GM21717 (cell line): Measurements from ENCODE around the gene APEX1.
"Not testable (repeated sequence)": the region's sequence is repeated elsewhere in the genome, so short reads cannot be mapped to it uniquely, and the experiment has no call there.

Source experiments
- ATAC-seq: cut with Tn5 transposase; IDR thresholded peaks from one replicate; pipeline ENCODE4 v1.9.1; 2021; ENCODE audit warnings: mild to moderate bottlenecking, moderate library complexity; ENCODE audit not compliant: unreplicated experiment

The APEX1 gene

GRCh38 chr14:20472536-20473169, 17.6 kb downstream of the APEX1 start:
- ATAC-seq, result no peak

- no peak for ATAC-seq
These were observed 21.8 kb downstream of the APEX1 start for GRCh38 chr14:20476776-20477175.

GRCh38 chr14:20477211-20477876, 22.3 kb downstream of the APEX1 start:
- no peak for ATAC-seq

GRCh38 chr14:20478894-20479293, 23.9 kb downstream of the APEX1 start:
- no peak for ATAC-seq

GRCh38 chr14:20482382-20482781, 27.4 kb downstream of the APEX1 start:
- no peak for ATAC-seq

- ATAC-seq, result no peak
These were observed 30.9 kb downstream of the APEX1 start for GRCh38 chr14:20485900-20486299.

GRCh38 chr14:20486684-20487395, 31.8 kb downstream of the APEX1 start:
- ATAC-seq, result no peak

GRCh38 chr14:20487396-20487725, 32.3 kb downstream of the APEX1 start:
- ATAC-seq, result no peak

GRCh38 chr14:20489093-20489994, 34.3 kb downstream of the APEX1 start:
- ATAC-seq, result peak; percentile 34

GRCh38 chr14:20490563-20490962, 35.5 kb downstream of the APEX1 start:
- ATAC-seq, result no peak

- ATAC-seq, result no peak
These were observed 37.5 kb downstream of the APEX1 start for GRCh38 chr14:20492486-20492885.

- no peak for ATAC-seq
These were observed 38.6 kb downstream of the APEX1 start for GRCh38 chr14:20493634-20494033.

GRCh38 chr14:20494935-20495766, 40.1 kb downstream of the APEX1 start:
- ATAC-seq, result no peak

- no peak for ATAC-seq
These were observed 43.6 kb downstream of the APEX1 start for GRCh38 chr14:20498622-20499021.

- no peak for ATAC-seq
These were observed 44.1 kb downstream of the APEX1 start for GRCh38 chr14:20499108-20499507.

- ATAC-seq, result no peak
These were observed 44.9 kb downstream of the APEX1 start for GRCh38 chr14:20499881-20500280.

- no peak for ATAC-seq
These were observed 46.3 kb downstream of the APEX1 start for GRCh38 chr14:20501346-20501745.

- ATAC-seq, result no peak
These were observed 48.9 kb downstream of the APEX1 start for GRCh38 chr14:20503898-20504297.

GRCh38 chr14:20506276-20506675, 51.2 kb downstream of the APEX1 start:
- ATAC-seq, result not testable (repeated sequence)

GRCh38 chr14:20506752-20507151, 51.7 kb downstream of the APEX1 start:
- ATAC-seq, result not testable (repeated sequence)
